Measurements from ENCODE around the gene ZNF891. TPM values are rescaled to one million over a fixed set of nuclear protein-coding genes. Genes with fewer than 3 reads are reported as not detected.

ZNF891 gene
- total and polyA plus RNA-seq, 3 donors from 2014 or later = 1.6 to 7.2 (median 4.8) TPM

- Histone ChIP-seq H3K4me1 (no peaks in the 10 kb centered on the region), H3K27me3 (no peaks in the 10 kb centered on the region), H3K36me3 (ENCODE audit: low read depth, missing control alignments) (no peaks in the 10 kb centered on the region), H3K4me3 (no peak overlapping the region), H3K9me3 (peaks cover 9% of the 10 kb centered on the region), H3K27ac (no peak overlapping the region)
- WGBS, 2 donors = 91 to 92% methylated on average over 1 of the region's 1 CpG
- DNase-seq = no peak
- intact Hi-C loops (cut with DNase I; ENCODE audit: low total_unique reads) = no loop called here
- TF ChIP-seq POLR2A (IDR thresholded peaks at IDR 0.05) (no peak), CTCF (IDR thresholded peaks at IDR 0.05) (no peak)
Measured at GRCh38 chr12:133063556-133063955, 66.5 kb downstream of the ZNF891 start.

- Histone ChIP-seq H3K4me1 (no peaks in the 10 kb centered on the region), H3K4me3 (no peak overlapping the region), H3K27me3 (no peaks in the 10 kb centered on the region), H3K9me3 (peaks cover 13% of the 10 kb centered on the region), H3K27ac (no peak overlapping the region), H3K36me3 (ENCODE audit: low read depth, missing control alignments) (no peaks in the 10 kb centered on the region)
- intact Hi-C loops (cut with DNase I; ENCODE audit: low total_unique reads) = no loop called here
- TF ChIP-seq POLR2A (IDR thresholded peaks at IDR 0.05) (no peak), CTCF (IDR thresholded peaks at IDR 0.05) (no peak)
- 96 to 97% methylated on average over 1 of the region's 1 CpG for WGBS, 2 donors
- DNase-seq = no peak
Measured at GRCh38 chr12:133061954-133062353, 68.1 kb downstream of the ZNF891 start.

GRCh38 chr12:133058203-133059113, 71.6 kb downstream of the ZNF891 start:
- Histone ChIP-seq H3K36me3 (ENCODE audit: low read depth, missing control alignments) (no peaks in the 10 kb centered on the region), H3K4me3 (no peak overlapping the region), H3K9me3 (peaks cover 10% of the 10 kb centered on the region), H3K4me1 (no peaks in the 10 kb centered on the region), H3K27ac (no peak overlapping the region), H3K27me3 (no peaks in the 10 kb centered on the region)
- 93 to 96% methylated on average over 8 of the region's 8 CpGs for WGBS, 2 donors
- no peak for DNase-seq
- TF ChIP-seq POLR2A (IDR thresholded peaks at IDR 0.05) (no peak), CTCF (IDR thresholded peaks at IDR 0.05) (no peak)
- intact Hi-C loops (cut with DNase I; ENCODE audit: low total_unique reads) = no loop called here

GRCh38 chr12:133057446-133057845, 72.6 kb downstream of the ZNF891 start:
- Histone ChIP-seq H3K36me3 (ENCODE audit: low read depth, missing control alignments) (no peaks in the 10 kb centered on the region), H3K4me1 (no peaks in the 10 kb centered on the region), H3K27me3 (no peaks in the 10 kb centered on the region), H3K9me3 (peaks cover 10% of the 10 kb centered on the region), H3K27ac (no peak overlapping the region), H3K4me3 (no peak overlapping the region)
- WGBS, 2 donors = 94 to 95% methylated on average over 5 of the region's 5 CpGs
- DNase-seq = no peak
- no peak for TF ChIP-seq POLR2A (IDR thresholded peaks at IDR 0.05)
- TF ChIP-seq CTCF (IDR thresholded peaks at IDR 0.05) = no peak
- intact Hi-C loops (cut with DNase I; ENCODE audit: low total_unique reads) = no loop called here

Other genes with a start within 250 kb of the ZNF891 start
- 100 to 1,000 TPM in 1 of 2 donors, 10 to 100 TPM in 1; 89.6 to 100 TPM for gene CHFR, start 242.7 kb downstream of the ZNF891 start, total RNA-seq
- 62.2 TPM for gene CHFR, start 242.7 kb downstream of the ZNF891 start, polyA plus RNA-seq (ENCODE audit: insufficient read depth, low read depth, low replicate concordance)
- gene ZNF605, start 174.0 kb downstream of the ZNF891 start, total RNA-seq = 10 to 100 TPM; 13.4 to 14.6 TPM
- gene ZNF605, start 174.0 kb downstream of the ZNF891 start, polyA plus RNA-seq (ENCODE audit: insufficient read depth, low read depth, low replicate concordance) = 3.2 TPM
- 10 to 100 TPM; 24.2 to 26.9 TPM for gene ZNF26, start 143.9 kb downstream of the ZNF891 start, total RNA-seq
- 6.0 TPM for gene ZNF26, start 143.9 kb downstream of the ZNF891 start, polyA plus RNA-seq (ENCODE audit: insufficient read depth, low read depth, low replicate concordance)
- gene ZNF84, start 92.8 kb downstream of the ZNF891 start, total RNA-seq = 10 to 100 TPM; 37.2 to 45.5 TPM
- gene ZNF84, start 92.8 kb downstream of the ZNF891 start, polyA plus RNA-seq (ENCODE audit: insufficient read depth, low read depth, low replicate concordance) = 19.3 TPM
- 10 to 100 TPM; 28.0 to 33.9 TPM for gene ZNF140, start 49.4 kb downstream of the ZNF891 start, total RNA-seq
- 23.2 TPM for gene ZNF140, start 49.4 kb downstream of the ZNF891 start, polyA plus RNA-seq (ENCODE audit: insufficient read depth, low read depth, low replicate concordance)
- gene ZNF10, start 353 bp upstream of the ZNF891 start, total RNA-seq = 10 to 100 TPM; 38.3 to 40.5 TPM
- 20.4 TPM for gene ZNF10, start 353 bp upstream of the ZNF891 start, polyA plus RNA-seq (ENCODE audit: insufficient read depth, low read depth, low replicate concordance)
- 10 to 100 TPM; 18.6 to 20.4 TPM for gene ZNF268, start 51.2 kb upstream of the ZNF891 start, total RNA-seq
- 6.9 TPM for gene ZNF268, start 51.2 kb upstream of the ZNF891 start, polyA plus RNA-seq (ENCODE audit: insufficient read depth, low read depth, low replicate concordance)
- gene ANHX, start 105.6 kb upstream of the ZNF891 start, total RNA-seq = 10 to 100 TPM in 1 of 2 donors, 1 to 10 TPM in 1; 9.6 to 11.3 TPM
- 6.9 TPM for gene ANHX, start 105.6 kb upstream of the ZNF891 start, polyA plus RNA-seq (ENCODE audit: insufficient read depth, low read depth, low replicate concordance)

All from testis (tissue), 3 donors.